IMR-90 (cell line): ENCODE measurements around the gene DNAH17. TPM values are rescaled to one million over a fixed set of nuclear protein-coding genes. Genes with fewer than 3 reads are reported as not detected.

Experiments used
- ATAC-seq: fragments of 200-7000 bp; cut with Tn5 transposase; 2 replicates; pipeline ENCODE4 v1.9.1; 2020; ENCODE audit warnings: low read depth, mild to moderate bottlenecking, moderate library complexity
- BruUV-seq: library from RNA; stranded (reverse); fragments of 400-500 nt; replicated peaks from 2 replicates; lab custom pipeline; 2021; lab: Mats Ljungman, UMichigan
- CTCF ChIA-PET: fragments of 300-600 bp; formaldehyde crosslinking; extraction: SDS; loops from one replicate; lab custom pipeline; 2021; ENCODE audit warnings: antibody characterized with exemption; lab: Yijun Ruan, JAX
- POLR2A ChIA-PET: fragments of 300-600 bp; sonication (Branson Sonifier 250); formaldehyde crosslinking; loops from one replicate; lab custom pipeline; 2022; ENCODE audit warnings: antibody characterized with exemption; ENCODE audit not compliant: unreplicated experiment; lab: Charles Lee
- DNase-seq: peaks from one replicate; pipeline ENCODE4 v3.0.0; 2013
- H2AFZ ChIP-seq: replicated peaks from 2 replicates; pipeline ENCODE3; 2013; ENCODE audit warnings: low read length, mild to moderate bottlenecking; ENCODE audit not compliant: poor library complexity
- H2AK5ac ChIP-seq: 2 replicates; pipeline ENCODE4 v1.6.1; 2013; ENCODE audit warnings: low read depth, low read length, inconsistent platforms
- H2AK9ac ChIP-seq: replicated peaks from 2 replicates; pipeline ENCODE3; 2013; ENCODE audit warnings: mild to moderate bottlenecking, low read depth, low read length, moderate library complexity; ENCODE audit not compliant: poor library complexity
- H2BK120ac ChIP-seq: 2 replicates; pipeline ENCODE4 v1.6.1; 2013; ENCODE audit warnings: low read depth, low read length, inconsistent platforms
- H2BK15ac ChIP-seq: 3 replicates; pipeline ENCODE4 v1.6.1; 2013; ENCODE audit warnings: low read depth, low read length, inconsistent platforms
- H2BK20ac ChIP-seq: 2 replicates; pipeline ENCODE4 v1.6.1; 2013; ENCODE audit warnings: low read depth, mild to moderate bottlenecking, inconsistent platforms, low read length, moderate library complexity
- H2BK5ac ChIP-seq: 2 replicates; pipeline ENCODE4 v1.6.1; 2013; ENCODE audit warnings: mild to moderate bottlenecking, low read depth, low read length, inconsistent platforms; ENCODE audit not compliant: poor library complexity, severe bottlenecking
- H3K14ac ChIP-seq: replicated peaks from 2 replicates; pipeline ENCODE4 v1.6.1; 2013; ENCODE audit warnings: low read depth, low read length, inconsistent platforms
- H3K18ac ChIP-seq: 2 replicates; pipeline ENCODE4 v1.6.1; 2013; ENCODE audit warnings: low read depth, low read length, control low read depth
- H3K23ac ChIP-seq: 2 replicates; pipeline ENCODE4 v1.6.1; 2013; ENCODE audit warnings: low read depth, low read length, inconsistent platforms
- H3K27ac ChIP-seq: 2 replicates; pipeline ENCODE4 v1.5.1; 2013; ENCODE audit warnings: mild to moderate bottlenecking, control low read depth, low read length; ENCODE audit not compliant: insufficient read depth
- H3K27me3 ChIP-seq: 2 replicates; pipeline ENCODE4 v1.6.1; 2013; ENCODE audit warnings: low read length; ENCODE audit not compliant: control insufficient read depth, insufficient read depth
- H3K36me3 ChIP-seq: 2 replicates; pipeline ENCODE4 v1.6.1; 2013; ENCODE audit warnings: low read length, mixed read lengths; ENCODE audit not compliant: control insufficient read depth, insufficient read depth
- H3K4ac ChIP-seq: 2 replicates; pipeline ENCODE4 v1.6.1; 2013; ENCODE audit warnings: low read depth, low read length, inconsistent platforms
- H3K4me1 ChIP-seq: 2 replicates; pipeline ENCODE4 v1.6.1; 2013; ENCODE audit warnings: low read length, mixed read lengths; ENCODE audit not compliant: control insufficient read depth, insufficient read depth
- H3K4me2 ChIP-seq: 2 replicates; pipeline ENCODE4 v1.6.1; 2013; ENCODE audit warnings: low read depth, mild to moderate bottlenecking, control low read depth, low read length, moderate library complexity
- H3K4me3 ChIP-seq: 2 replicates; pipeline ENCODE4 v1.5.1; 2013; ENCODE audit warnings: low read depth, mild to moderate bottlenecking, control low read depth, low read length, moderate library complexity; ENCODE audit not compliant: insufficient read depth
- H3K56ac ChIP-seq: 2 replicates; pipeline ENCODE4 v1.6.1; 2013; ENCODE audit warnings: low read length, inconsistent platforms; ENCODE audit not compliant: insufficient read depth; ENCODE audit errors: extremely low read depth
- H3K79me1 ChIP-seq, 2 experiments: 2 replicates each; pipeline ENCODE4 v1.6.1; 2013; ENCODE audit warnings: low read length in 2 of 2, inconsistent platforms in 1 of 2, low read depth in 1 of 2
- H3K9ac ChIP-seq: 2 replicates; pipeline ENCODE4 v1.6.1; 2013; ENCODE audit warnings: low read depth, low read length, control low read depth
- H3K9me1 ChIP-seq: 2 replicates; pipeline ENCODE4 v1.6.1; 2013; ENCODE audit warnings: low read length, inconsistent platforms; ENCODE audit not compliant: insufficient read depth
- H3K9me3 ChIP-seq: 2 replicates; pipeline ENCODE4 v1.6.1; 2013; ENCODE audit warnings: low read length; ENCODE audit not compliant: control insufficient read depth, insufficient read depth
- H4K20me1 ChIP-seq: 2 replicates; pipeline ENCODE4 v1.6.1; 2013; ENCODE audit warnings: low read length, inconsistent platforms; ENCODE audit not compliant: insufficient read depth
- H4K5ac ChIP-seq: 2 replicates; pipeline ENCODE4 v1.6.1; 2013; ENCODE audit warnings: mild to moderate bottlenecking, low read depth, low read length, control low read depth
- H4K8ac ChIP-seq, 2 experiments: 2 replicates each; pipeline ENCODE4 v1.6.1; 2013; ENCODE audit warnings: low read depth in 2 of 2, low read length in 2 of 2, control low read depth in 1 of 2, inconsistent platforms in 1 of 2
- H4K91ac ChIP-seq: 2 replicates; pipeline ENCODE4 v1.6.1; 2013; ENCODE audit warnings: low read depth, low read length, inconsistent platforms; ENCODE audit not compliant: insufficient read depth
- BHLHE40 ChIP-seq: fragments of 150-350 bp; IDR thresholded peaks from 2 replicates; pipeline ENCODE4 v1.6.1; 2016; ENCODE audit warnings: mild to moderate bottlenecking, low read depth, low read length
- CEBPB ChIP-seq: IDR thresholded peaks from 2 replicates; pipeline ENCODE4 v1.6.1; 2012; ENCODE audit warnings: low read depth, low read length, improper control_type of control experiment
- WGBS, 2 experiments: methylation state at CpG; one replicate each; pipeline versions ENCODE4 v1.1.5 to v1.1.7; 2013; ENCODE audit warnings: missing lambda C conversion rate in 2 of 2; ENCODE audit not compliant: insufficient read length in 1 of 2; ENCODE audit errors: extremely low coverage in 2 of 2; 5-methylcytosine and 5-hydroxymethylcytosine counted together
- dilution Hi-C: fragments of 300-500 bp; cut with HindIII; formaldehyde crosslinking; loops from one replicate; pipeline ENCODE4 v1.14.3; 2018; ENCODE audit warnings: low sequenced_read_pairs; ENCODE audit not compliant: unreplicated experiment
- in situ Hi-C: fragments of 300-500 bp; cut with MboI; formaldehyde crosslinking; loops from 3 replicates; pipeline ENCODE4 v1.14.3; 2019; ENCODE audit warnings: low sequenced_read_pairs, inconsistent platforms, mixed read lengths
- intact Hi-C: fragments of 100-400 bp; cut with micrococcal nuclease; formaldehyde crosslinking; loops from 2 replicates; pipeline ENCODE4 v1.10.0; 2022
- polyA plus RNA-seq, 3 experiments: library from polyadenylated mRNA; depleted of rRNA; stranded (reverse); fragments of >200 nt; gene quantifications; 2 replicates each; pipeline ENCODE4 v1.2.3, GENCODE V29; 2012; ENCODE audit warnings: low replicate concordance in 1 of 3
- total RNA-seq: library from RNA; depleted of rRNA; stranded (reverse); fragments of >200 nt; gene quantifications from 2 replicates; pipeline ENCODE4 v1.2.3, GENCODE V29; 2012

DNAH17 gene
- total and polyA plus RNA-seq, 2 of the 4 experiments (the other 2 are of a cell fraction) = not detected

GRCh38 chr17:78425429-78425828 is 151.8 kb downstream of the DNAH17 start:
- H2BK120ac ChIP-seq = no peak overlapping the region
- H3K4ac ChIP-seq = no peak overlapping the region
- no peaks in the 10 kb centered on the region for H3K9me3 ChIP-seq
- peaks cover 16% of the 10 kb centered on the region; the same call in 1 of the 2 replicates for H3K4me1 ChIP-seq
- BruUV-seq = no TSS peak
- peak; percentile 26; the same call in 1 of the 2 replicates for TF ChIP-seq CEBPB
- TF ChIP-seq BHLHE40 = no peak
- H2AFZ ChIP-seq = no peak overlapping the region
- POLR2A ChIA-PET = no interaction called here
- peaks cover 56% of the 10 kb centered on the region for H3K36me3 ChIP-seq
- CTCF ChIA-PET = no interaction called here
- H3K79me1 ChIP-seq = peaks cover 3 to 43% of the 10 kb centered on the region in 2 experiments; a peak in 3 of 4 replicates
- no peak overlapping the region for H3K27ac ChIP-seq
- in situ Hi-C loops = loop anchor here (10.0 kb wide), 2 partner anchors 131 to 311 kb away; no protein-coding TSS in a partner anchor
- no peak overlapping the region for H2BK5ac ChIP-seq
- no peak overlapping the region for H2BK20ac ChIP-seq
- H2BK15ac ChIP-seq = no peak overlapping the region
- no peak overlapping the region for H3K56ac ChIP-seq
- intact Hi-C loops = no loop called here
- no peak overlapping the region for H2AK9ac ChIP-seq
- peaks cover 12% of the 10 kb centered on the region; the same call in 1 of the 2 replicates for H4K20me1 ChIP-seq
- H3K9me1 ChIP-seq = peaks cover 3% of the 10 kb centered on the region; the same call in 1 of the 2 replicates
- ATAC-seq (no peak), DNase-seq (no peak)
- no peak overlapping the region for H3K18ac ChIP-seq
- no peak overlapping the region for H4K91ac ChIP-seq
- no peak overlapping the region for H3K4me2 ChIP-seq
- no peak overlapping the region; the same call in 1 of the 2 replicates for H2AK5ac ChIP-seq
- 85% methylated on average over 7 of the region's 17 CpGs; no CpG with 5 or more reads in 1 of the 2 experiments for WGBS, 2 experiments
- no peak overlapping the region for H3K23ac ChIP-seq
- no peak overlapping the region for H4K8ac ChIP-seq
- H3K9ac ChIP-seq = no peak overlapping the region
- dilution Hi-C loops = no loop called here
- H3K14ac ChIP-seq = no peak overlapping the region
- H3K27me3 ChIP-seq = no peaks in the 10 kb centered on the region
- H3K4me3 ChIP-seq = no peak overlapping the region
- no peak overlapping the region for H4K5ac ChIP-seq
